ENCODE measurements around the gene SLC8A1.

SLC8A1 gene

DNA sequence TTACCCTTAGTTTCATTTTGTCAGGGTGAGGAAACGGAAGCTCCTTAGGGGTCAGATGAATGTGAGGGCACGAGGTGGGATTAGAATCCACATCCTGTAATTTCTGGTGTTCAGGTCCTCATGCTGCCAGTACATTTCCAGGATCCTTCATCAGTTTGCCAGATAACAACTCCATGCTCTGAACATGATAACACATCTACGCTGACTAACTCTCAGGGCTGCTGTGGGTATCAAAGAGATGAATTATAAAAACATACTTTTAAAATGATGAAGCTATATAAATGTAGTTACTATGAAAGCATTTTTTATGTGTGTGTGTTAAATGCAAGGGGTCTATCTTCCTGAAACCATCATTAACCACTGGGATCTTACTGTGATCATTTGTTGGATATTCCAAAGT lies 325.9 kb downstream of the SLC8A1 start:
- no peak overlapping the region for H3K4me3 ChIP-seq (ENCODE audit: low read depth, low read length)

DNA sequence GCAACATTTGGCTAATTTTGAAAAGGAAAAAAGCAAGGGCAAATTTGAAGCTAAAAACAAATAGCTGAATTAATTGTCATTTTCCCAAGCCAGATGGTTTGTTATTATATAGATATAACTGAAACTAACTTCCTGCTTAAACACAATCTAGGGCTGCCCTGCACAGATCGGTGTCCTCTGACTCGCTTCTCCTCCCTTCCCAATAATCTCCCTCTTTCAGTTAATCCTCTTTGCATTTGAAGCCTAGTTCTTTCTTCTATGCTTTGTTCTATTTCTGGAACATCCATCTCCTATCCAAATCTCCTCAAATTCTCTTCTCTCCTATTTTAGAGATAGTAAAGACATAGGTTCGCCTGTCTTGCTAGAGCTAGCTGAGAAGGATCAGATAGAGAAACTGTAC lies 328.1 kb downstream of the SLC8A1 start:
- no peak overlapping the region for H3K4me3 ChIP-seq (ENCODE audit: low read depth, low read length)

DNA sequence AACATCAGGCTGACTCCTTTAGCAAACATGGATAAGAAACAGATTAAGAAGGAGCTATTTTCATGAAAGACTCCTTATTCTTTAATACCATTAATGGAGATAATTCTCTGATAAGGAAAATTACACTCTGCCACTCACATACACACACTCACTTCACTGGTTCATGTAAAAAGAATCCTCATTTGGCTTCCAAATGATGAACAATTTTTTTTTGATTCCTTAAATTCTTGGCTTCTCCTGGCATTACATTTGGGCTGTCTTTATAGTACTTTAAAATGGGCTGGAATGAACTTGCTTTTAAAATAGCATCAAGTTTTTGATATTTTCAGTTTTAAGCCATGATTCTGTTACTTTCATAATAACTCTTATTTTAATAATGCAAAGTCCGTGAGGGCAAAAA lies 328.6 kb downstream of the SLC8A1 start:
- no peak overlapping the region for H3K4me3 ChIP-seq (ENCODE audit: low read depth, low read length)

DNA sequence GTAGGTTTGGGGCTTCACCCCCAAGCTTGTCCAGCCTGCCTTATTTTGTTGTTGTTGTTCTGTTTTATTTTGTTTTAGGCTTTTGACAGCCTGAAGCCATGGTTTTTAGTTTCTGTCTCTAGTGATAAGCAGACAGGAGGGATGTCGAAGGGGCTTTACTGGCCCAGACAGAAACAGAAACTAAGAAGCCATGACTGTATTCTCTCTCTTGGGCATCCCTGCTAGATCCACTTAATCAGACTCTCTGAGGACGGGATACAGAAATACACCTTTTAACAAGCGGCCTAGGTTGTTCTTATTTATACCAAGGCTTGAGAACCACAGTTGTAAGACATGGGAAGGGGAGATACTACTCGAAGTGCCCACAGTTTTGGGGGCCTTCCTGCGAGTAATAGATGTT lies 330.9 kb downstream of the SLC8A1 start:
- no peak overlapping the region for H3K4me3 ChIP-seq (ENCODE audit: low read depth, low read length)

DNA sequence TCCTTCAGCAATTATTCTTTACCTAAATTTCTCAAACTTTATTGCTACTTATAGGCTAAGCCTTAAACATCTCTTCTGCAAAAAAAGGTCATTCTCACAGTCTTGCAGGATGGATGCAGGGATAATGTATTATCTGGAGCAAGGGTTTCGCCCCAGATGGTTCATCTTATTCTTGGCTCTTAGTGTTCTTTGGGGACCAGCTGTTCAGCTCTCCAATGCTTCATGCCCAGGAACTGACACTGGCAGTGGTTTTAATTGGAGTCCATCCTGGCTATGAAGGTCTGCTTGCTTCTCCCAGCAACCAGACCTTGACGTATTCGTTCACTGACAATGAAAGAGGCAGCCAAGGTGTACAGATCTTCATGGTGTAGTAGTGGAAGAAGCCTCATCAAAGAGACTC lies 331.9 kb downstream of the SLC8A1 start:
- no peak overlapping the region for H3K4me3 ChIP-seq (ENCODE audit: low read depth, low read length)

DNA sequence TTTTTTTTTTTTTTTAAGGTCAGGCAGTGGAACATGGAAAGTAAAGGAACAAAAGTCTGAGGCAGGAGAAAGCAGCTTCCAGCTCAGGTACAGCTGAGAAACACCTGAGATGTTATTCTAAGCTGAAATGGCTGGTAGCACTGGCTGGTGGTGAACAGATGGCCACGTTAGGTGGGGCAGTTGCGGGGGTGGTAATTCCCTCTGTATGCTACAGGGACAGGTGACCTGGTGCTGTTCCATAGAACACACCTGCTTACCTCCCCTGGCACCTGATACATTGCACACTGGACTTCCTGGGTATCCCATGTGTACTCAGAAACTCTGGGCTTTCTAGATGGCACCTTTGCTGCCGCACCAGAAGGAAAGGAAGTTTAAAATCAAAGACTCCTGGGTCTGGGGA lies 333.3 kb downstream of the SLC8A1 start:
- no peak overlapping the region for H3K4me3 ChIP-seq (ENCODE audit: low read depth, low read length)

DNA sequence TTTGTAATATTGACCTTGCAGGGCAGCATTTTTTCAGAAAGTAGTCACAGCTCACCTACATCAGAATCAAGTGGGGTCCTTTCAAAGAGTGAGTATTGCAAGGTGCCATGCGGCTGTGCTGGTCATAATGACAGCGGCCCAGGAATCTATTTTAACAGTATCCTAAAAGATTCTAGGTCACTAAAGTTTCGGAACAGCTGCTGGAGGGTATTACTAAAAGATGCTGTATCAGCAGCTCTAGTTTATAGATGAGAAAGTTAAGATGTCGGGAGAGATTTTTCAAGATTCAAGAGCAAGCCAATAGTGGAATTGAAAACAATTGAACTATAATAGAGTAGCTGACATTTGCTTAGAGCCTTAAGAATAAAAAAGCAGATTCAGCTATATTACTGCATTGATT lies 336.0 kb downstream of the SLC8A1 start:
- H3K4me3 ChIP-seq (ENCODE audit: low read depth, low read length) = no peak overlapping the region

DNA sequence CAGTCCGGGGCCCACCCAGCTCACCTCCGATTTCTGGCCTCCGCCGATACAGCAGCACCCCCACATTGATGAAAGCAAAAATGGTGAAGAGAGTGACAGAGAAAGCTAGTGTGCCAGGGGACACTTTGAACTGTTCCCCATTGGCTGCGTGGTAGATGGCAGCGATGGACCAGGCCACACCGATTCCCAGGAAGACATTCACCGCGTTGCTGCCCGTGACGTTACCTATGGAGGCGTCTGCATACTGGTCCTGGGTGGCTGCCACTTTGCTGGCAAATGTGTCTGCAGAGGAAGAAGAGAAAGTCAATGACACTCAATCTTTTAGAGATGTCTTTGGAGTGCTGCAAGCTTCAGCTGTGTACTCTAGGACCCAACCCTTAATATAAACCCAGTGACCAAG lies 336.5 kb downstream of the SLC8A1 start:
- H3K4me3 ChIP-seq (ENCODE audit: low read depth, low read length) = no peak overlapping the region

DNA sequence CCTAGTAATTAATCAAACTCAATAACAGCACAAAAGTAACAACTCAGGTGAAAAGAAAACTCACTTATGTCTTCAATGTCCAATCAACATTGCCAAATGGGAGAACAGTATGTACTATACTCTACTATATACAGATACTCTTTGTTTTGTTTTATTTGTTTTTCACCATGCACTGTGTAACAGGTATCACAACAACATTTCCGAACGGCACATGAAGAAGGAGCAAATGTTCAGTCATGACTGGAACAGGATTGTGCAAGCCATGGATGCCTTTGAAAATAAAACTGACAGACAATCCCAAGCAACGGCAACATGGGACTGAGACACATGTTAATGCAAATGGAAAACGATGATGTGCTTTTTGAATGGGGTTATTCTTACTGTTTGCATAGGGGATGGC lies 337.9 kb downstream of the SLC8A1 start:
- H3K4me3 ChIP-seq (ENCODE audit: low read depth, low read length) = no peak overlapping the region

DNA sequence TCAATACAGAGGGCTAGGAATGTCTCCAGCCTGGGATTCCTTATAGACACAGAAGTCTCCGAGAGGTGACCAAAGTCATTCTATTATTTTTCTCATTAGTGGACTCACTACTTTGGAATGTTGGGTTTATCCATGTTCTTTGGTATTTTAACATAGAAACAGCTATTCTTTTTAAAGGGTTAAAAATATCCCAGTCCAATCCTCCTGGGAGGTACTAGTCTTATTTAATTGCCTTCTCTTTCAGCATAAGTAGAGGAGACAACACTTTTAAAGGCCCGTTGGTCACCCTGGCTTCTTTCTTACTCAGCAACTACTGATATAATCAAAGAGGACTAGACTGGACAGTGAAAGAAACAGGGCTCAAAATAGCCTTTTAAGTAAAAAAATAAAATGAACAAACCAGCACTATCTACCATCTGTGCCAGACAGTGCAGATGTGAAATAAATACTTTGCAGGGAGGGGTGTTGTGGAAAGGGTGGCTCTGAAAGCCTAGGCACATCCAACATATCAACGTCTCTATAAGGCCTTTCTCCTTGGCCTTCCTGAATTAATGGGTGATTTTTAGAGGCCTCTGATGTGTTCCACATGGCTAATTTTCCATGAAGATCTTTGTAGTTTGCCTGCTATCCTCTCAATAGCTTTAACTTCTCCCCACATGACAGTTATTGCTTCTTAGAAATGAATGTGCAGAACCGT lies 338.5 kb downstream of the SLC8A1 start:
- no peak overlapping the region for H3K4me3 ChIP-seq (ENCODE audit: low read depth, low read length)

DNA sequence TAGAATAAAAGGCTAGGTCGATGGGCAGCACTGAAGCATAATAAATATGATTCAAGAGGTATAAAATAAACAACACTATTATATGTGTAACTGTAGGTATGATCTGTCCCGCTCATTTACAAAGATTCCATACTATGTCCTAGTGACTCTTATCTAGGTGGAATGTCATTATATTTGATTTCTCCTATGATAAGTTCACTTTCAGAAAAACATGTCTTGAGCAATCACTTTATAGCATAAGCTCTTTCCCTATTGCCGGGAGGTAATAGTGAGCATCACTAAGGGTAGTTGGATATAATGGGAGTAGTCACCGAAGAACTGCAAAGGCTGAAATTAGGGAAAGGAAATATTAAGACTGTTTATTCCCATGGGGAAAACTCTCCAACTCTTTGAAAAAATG lies 342.5 kb downstream of the SLC8A1 start:
- no peak overlapping the region for H3K4me3 ChIP-seq (ENCODE audit: low read depth, low read length)

DNA sequence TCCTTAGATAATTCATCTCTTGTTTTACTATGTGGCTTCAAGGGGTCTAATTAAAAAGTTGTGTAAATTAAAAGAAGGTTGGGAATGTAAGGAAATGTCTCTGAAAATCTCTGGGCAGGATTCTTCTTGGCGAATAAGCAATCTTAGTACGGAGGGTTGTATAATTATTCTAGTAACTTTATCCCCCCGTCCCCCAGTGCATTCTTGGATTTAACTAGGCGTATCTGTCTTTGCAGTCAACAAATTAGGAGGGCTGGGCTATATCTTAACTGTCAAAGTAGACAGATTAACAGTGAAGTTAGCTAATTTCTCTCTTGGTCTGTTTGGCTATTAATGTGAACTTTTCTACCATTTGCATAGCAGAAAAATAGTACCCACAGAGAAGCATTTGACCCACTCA lies 343.0 kb downstream of the SLC8A1 start:
- H3K4me3 ChIP-seq (ENCODE audit: low read depth, low read length) = no peak overlapping the region

DNA sequence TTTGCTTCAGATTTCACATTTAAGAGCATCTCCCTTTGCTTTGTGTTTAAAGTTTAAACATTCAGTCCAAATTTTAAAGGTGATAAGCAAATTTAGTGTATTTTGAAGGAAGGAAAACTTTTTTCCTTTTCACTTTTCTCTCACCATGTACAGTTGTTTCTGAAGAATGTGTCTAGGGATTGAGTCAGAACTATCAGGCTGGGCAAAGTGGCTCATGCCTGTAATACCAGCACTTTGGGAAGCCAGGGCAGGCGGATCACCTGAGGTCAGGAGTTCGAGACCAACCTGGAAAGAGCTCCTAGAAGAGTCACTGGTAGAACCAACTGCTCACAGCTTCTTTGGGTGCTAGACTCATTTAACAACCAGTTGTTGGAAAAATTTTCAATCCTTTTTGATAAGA lies 345.8 kb downstream of the SLC8A1 start:
- H3K4me3 ChIP-seq (ENCODE audit: low read depth, low read length) = no peak overlapping the region

DNA sequence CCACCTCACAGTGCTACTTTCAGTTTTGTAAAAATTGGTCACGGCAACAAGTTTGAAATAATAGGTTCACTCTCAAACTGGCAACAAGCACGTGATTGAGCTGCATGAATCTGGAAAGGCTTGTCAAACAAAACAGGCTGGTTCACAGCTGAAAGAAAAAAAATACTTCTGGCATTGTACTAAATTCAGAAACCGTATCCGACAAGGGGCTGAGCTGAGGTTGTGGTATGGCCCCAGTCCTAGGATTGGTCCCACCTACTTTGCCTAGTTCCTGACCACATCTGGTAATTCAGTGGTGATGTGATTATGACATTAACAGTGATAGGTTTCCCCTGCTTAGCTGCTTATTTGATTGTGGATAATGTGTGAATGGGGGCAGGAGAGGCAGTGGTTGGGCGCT lies 346.3 kb downstream of the SLC8A1 start:
- no peak overlapping the region for H3K4me3 ChIP-seq (ENCODE audit: low read depth, low read length)

DNA sequence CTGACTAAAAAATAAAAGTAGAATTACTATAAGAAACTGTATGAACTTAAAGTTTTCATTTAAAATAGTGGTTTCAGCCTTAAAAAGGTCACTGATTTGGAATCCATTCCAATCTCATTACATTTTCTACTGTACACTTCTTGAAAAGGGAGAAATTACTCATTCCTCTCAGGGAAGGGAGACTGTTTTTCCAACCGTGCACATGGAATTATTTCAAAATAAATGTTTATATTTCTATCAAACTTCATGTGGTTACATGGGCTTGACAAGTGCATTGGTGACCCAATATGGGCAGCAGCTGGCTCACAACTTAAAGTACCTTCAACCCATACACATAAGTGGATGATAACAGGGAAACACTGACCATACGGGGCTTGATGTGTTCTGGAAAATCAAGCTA lies 348.3 kb downstream of the SLC8A1 start:
- no peak overlapping the region for H3K4me3 ChIP-seq (ENCODE audit: low read depth, low read length)

DNA sequence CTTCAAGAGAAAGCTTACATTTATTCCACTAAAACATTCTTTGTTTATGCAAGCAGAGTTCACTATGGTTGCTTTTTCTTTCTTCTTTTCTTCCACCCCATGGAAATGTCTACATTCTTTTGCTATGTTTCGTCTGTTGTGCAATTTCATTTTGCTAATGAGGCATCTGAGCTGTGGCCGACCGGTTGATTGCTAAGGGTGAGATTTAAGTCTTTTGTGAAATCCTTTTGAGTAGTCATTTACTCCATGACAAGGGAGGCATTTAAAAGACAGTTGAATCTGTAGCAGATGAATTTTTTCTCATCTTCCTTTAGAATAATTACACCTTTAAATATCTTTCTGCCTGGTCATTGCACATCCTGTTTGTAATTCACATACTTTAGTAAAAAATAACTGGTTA lies 348.7 kb downstream of the SLC8A1 start:
- H3K4me3 ChIP-seq (ENCODE audit: low read depth, low read length) = no peak overlapping the region

DNA sequence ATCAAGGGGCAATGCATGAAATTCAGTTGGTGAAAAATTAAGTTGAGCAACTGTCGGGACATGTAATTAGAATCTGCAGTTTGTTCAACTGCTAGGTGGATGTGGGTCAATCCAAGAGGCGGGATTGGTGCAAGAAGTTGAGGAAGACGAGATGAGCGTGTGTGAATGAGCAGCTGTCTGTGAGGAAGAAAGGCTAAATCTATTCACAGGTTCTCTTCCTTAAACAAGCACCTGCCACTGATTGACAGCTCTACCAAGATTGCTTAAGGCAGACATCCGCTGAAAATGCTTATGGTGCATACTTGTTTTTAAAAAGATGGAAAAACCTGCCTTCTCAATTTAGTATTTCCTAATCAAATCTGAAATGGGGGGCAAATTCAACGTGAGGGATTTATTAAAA lies 349.4 kb downstream of the SLC8A1 start:
- no peak overlapping the region for H3K4me3 ChIP-seq (ENCODE audit: low read depth, low read length)

DNA sequence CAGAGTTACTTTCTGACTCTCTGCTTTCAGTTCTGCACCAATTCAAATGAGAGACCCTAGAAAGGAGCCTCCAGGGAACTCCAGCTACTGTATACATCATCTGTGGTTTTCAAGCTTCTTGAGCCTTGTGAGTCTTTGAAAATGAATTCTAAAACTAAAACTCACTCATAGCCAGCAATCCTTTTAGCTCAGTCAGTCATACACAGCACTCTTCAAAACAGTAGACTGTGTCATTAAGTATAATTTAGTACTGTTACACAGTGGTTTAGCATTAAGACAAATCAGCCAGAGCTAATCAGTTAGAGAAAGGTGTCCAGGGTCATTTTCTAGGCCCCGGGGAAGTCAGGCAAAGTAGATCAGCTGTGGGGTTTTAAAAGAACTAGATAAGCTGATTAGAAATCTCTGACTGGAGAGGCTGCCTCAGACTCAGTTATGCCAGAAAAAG lies 350.7 kb downstream of the SLC8A1 start:
- no peak overlapping the region for H3K4me3 ChIP-seq (ENCODE audit: low read depth, low read length)

DNA sequence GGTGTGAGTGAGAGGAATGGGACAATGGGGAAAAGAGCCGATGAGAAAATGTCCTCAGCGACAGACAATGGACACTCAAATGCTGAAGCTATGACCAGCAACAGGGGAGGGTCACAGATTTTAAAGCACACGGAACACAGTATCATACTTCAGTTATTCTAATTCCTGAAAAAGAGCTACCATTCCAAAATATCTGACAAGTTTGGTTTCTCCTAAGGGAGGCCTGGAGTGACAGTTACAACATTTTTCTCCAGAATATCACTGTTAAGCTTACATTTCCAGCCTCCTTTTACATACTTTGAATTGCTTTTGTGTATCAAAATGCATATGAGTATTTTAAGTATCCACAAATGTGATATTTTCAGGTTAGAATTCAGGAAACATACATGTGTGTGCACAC lies 351.2 kb downstream of the SLC8A1 start:
- H3K4me3 ChIP-seq (ENCODE audit: low read depth, low read length) = no peak overlapping the region

DNA sequence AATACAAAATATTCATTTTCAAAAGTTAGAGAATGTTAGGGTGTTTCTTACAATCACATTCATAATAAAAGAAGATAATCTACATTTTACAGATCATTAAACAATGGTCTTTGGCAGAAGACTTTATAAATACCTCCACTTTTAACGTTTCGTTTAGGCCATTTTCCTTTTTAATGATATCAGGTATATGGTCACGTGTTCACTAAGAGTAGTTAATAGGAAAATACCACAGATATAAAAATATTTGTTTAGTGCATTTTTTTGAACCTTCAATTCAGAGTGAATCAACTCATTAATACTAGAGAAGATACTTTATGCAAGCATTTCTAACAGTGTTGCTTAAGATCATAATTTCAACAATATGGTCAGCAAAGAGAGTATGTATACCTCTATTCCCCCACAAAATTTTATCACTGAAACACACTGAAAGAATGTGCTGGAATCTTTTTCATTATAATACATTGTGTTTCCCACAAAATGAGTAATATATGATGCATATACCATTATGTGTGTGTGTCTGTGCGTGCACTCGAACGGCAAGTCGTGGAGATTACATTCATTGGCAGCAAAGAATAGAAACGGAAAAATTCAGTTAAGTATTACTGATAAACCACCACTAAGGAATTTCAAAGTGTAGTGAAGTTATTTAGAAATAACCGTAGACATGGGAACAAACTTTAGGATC lies 353.0 kb downstream of the SLC8A1 start:
- H3K4me3 ChIP-seq (ENCODE audit: low read depth, low read length) = no peak overlapping the region

DNA sequence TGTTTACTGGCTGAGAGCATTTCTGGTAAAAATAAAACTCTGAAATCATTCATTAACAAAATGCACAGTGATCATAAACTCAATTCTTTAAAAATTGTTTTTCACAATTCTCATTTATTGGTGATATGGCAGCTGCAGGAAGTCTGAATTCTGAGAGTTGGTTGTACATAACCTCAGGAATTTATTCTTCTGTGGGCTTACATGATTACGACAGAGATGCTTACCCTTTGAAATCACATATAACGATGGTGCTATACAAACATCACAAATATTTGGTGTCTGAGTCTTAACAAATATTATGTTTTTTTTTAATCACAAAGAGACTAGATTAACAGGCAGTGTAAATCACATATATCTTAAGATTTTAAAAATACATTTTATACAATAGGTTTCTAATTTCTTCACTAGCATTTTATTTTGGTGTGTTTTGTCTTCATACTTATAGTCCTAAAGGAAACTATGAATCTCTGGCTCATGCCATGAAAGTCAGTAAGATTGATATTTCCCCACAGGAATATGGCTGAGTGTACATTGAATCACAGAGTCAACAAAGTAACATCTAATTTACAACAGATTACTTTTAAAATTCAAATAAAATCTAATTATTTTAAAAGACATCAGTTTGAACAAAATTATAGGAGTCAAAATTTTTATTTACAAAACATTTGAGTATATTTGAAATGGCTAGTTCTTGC lies 354.1 kb downstream of the SLC8A1 start:
- no peak overlapping the region for H3K4me3 ChIP-seq (ENCODE audit: low read depth, low read length)

DNA sequence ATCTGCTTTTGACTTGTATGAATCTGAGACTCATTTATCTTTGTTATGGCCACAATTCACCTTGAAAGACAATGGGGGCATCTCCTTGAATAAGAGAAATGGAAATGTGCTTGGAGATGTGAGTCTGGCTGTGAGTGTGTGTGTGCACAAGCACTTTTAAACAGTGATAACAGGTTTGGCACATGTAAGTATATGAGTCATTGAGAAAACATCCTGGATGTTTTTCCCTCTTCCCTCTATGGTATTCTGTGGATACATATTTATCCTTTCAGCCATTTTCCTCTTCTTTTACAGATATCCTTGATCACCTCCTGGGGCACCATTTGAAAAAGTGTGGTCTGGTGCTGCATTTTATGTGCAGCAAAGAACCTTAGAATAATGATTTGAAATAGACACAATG lies 355.5 kb downstream of the SLC8A1 start:
- H3K4me3 ChIP-seq (ENCODE audit: low read depth, low read length) = no peak overlapping the region
